Prostate gland (tissue), 2 donors: ENCODE data around the gene ADARB2. TPM values are rescaled to one million over a fixed set of nuclear protein-coding genes. Genes with fewer than 3 reads are reported as not detected.

Source experiments
- DNase-seq: peaks from one replicate; pipeline ENCODE4 v3.0.0-alpha.2; 2019; ENCODE audit warnings: low spot score
- H3K27ac ChIP-seq, 2 donors: fragments of 200-600 bp; sonication (generic); 2 replicates each; pipeline ENCODE4 v1.5.1; 2017 to 2019
- H3K27me3 ChIP-seq: fragments of 200-600 bp; sonication (generic); replicated peaks from 2 replicates; pipeline ENCODE4 v1.5.1; 2019; ENCODE audit not compliant: insufficient read depth
- H3K36me3 ChIP-seq, 2 donors: fragments of 200-600 bp; sonication (generic); 1 replicate in 1 of 2; 2 replicates in 1 of 2; pipeline versions ENCODE4 v1.5.1 to v1.8.1; 2017 to 2019
- H3K4me1 ChIP-seq: fragments of 200-600 bp; sonication (generic); replicated peaks from 2 replicates; pipeline ENCODE4 v1.5.1; 2019
- H3K4me3 ChIP-seq, 2 donors: fragments of 200-600 bp; sonication (generic); 2 replicates each; pipeline ENCODE4 v1.5.1; 2017 to 2019
- H3K9me3 ChIP-seq: fragments of 200-600 bp; sonication (generic); 2 replicates; pipeline ENCODE4 v1.5.1; 2017
- POLR2A ChIP-seq: fragments of 450-650 bp; IDR thresholded peaks from one replicate; pipeline ENCODE4 v1.6.1; 2016; ENCODE audit warnings: antibody characterized with exemption, mild to moderate bottlenecking
- POLR2AphosphoS5 ChIP-seq: sonication (generic); formaldehyde crosslinking; IDR thresholded peaks from one replicate; pipeline ENCODE4 v1.6.1; 2017; ENCODE audit warnings: antibody characterized with exemption
- WGBS: methylation state at CpG from one replicate; pipeline ENCODE4 v1.1.5; 2018; 5-methylcytosine and 5-hydroxymethylcytosine counted together
- intact Hi-C: fragments of 100-400 bp; cut with DNase I; formaldehyde crosslinking; loops from one replicate; pipeline ENCODE4 v1.14.2; 2022
- total RNA-seq, 2 donors: library from RNA; depleted of rRNA; stranded (reverse); fragments of >200 nt; gene quantifications; one replicate each; pipeline ENCODE4 v1.1.0, GENCODE V29; 2016
- TF ChIP-seq, protein P1 (sequence below), 4 experiments: fragments of 200-600 bp in 2 of 4; fragments of 450-650 bp in 2 of 4; sonication (generic) in 2 of 4; IDR thresholded peaks; 1 replicate in 3 of 4; 2 replicates in 1 of 4; pipeline ENCODE4 v1.5.1; 2016 to 2019; ENCODE audit warnings: antibody characterized with exemption in 4 of 4, mild to moderate bottlenecking in 2 of 4, moderate library complexity in 2 of 4

The ADARB2 gene
- total RNA-seq, 2 donors from 2014 or later = 0.36 to 10.5 TPM

DNA sequence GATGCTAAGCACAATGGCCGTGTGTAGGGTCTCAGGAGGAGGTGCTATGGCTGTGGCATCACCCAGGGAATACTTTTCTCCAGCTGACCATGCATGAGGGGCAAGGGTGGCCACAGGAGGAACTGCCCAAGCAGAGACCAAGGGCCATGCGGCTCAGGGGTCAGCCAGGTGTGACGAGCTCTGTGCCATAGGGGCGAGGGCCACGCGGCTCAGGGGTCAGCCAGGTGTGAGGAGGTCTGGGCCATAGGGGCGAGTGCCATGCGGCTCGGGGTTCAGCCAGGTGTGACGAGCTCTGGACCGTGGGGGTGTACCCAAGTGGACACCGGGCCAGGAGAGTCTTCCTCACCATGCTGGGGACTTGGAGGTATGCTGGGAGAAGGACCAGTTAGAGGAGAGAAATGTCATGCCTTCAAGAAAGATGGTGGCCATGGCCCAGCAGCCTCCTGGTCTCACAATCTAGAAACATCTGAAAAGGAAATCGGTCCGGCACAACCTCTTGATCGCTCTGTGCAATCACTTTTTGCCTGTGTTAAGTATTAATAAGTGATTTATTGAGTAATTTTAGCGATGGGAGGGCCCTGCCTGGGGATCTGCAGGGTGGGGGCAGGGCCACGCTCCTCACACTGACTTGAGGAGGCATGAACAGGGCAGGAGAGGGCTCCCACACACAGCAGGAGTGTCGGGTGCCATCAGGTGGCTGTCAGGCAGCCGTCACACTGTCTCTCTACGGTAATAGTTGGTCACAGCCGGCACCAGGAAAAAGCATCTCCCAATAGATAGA, 265.0 kb downstream of the ADARB2 start:
- WGBS = 86% methylated on average over 21 of the region's 21 CpGs
- H3K9me3 ChIP-seq = no peaks in the 10 kb centered on the region
- no peak overlapping the region for H3K27ac ChIP-seq
- H3K4me3 ChIP-seq = no peak overlapping the region
- no peak for TF ChIP-seq POLR2AphosphoS5
- TF ChIP-seq, protein P1, sequence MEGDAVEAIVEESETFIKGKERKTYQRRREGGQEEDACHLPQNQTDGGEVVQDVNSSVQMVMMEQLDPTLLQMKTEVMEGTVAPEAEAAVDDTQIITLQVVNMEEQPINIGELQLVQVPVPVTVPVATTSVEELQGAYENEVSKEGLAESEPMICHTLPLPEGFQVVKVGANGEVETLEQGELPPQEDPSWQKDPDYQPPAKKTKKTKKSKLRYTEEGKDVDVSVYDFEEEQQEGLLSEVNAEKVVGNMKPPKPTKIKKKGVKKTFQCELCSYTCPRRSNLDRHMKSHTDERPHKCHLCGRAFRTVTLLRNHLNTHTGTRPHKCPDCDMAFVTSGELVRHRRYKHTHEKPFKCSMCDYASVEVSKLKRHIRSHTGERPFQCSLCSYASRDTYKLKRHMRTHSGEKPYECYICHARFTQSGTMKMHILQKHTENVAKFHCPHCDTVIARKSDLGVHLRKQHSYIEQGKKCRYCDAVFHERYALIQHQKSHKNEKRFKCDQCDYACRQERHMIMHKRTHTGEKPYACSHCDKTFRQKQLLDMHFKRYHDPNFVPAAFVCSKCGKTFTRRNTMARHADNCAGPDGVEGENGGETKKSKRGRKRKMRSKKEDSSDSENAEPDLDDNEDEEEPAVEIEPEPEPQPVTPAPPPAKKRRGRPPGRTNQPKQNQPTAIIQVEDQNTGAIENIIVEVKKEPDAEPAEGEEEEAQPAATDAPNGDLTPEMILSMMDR (IDR thresholded peaks at IDR 0.05) = no peak
- TF ChIP-seq POLR2A = no peak
- H3K36me3 ChIP-seq = no peaks in the 10 kb centered on the region
- H3K4me1 ChIP-seq = no peaks in the 10 kb centered on the region
- no peaks in the 10 kb centered on the region for H3K27me3 ChIP-seq
- no peak for DNase-seq
- intact Hi-C loops = no loop called here

GRCh38 chr10:1468811-1469210, 268.5 kb downstream of the ADARB2 start:
- Histone ChIP-seq H3K4me3 (no peak overlapping the region), H3K27me3 (no peaks in the 10 kb centered on the region), H3K36me3 (no peaks in the 10 kb centered on the region), H3K27ac (no peak overlapping the region), H3K9me3 (no peaks in the 10 kb centered on the region), H3K4me1 (no peaks in the 10 kb centered on the region)
- intact Hi-C loops = no loop called here
- WGBS = 72% methylated on average over 10 of the region's 10 CpGs
- no peak for DNase-seq
- TF ChIP-seq, protein P1 (IDR thresholded peaks at IDR 0.05) = no peak
- TF ChIP-seq POLR2AphosphoS5 = no peak
- TF ChIP-seq POLR2A = no peak

DNA sequence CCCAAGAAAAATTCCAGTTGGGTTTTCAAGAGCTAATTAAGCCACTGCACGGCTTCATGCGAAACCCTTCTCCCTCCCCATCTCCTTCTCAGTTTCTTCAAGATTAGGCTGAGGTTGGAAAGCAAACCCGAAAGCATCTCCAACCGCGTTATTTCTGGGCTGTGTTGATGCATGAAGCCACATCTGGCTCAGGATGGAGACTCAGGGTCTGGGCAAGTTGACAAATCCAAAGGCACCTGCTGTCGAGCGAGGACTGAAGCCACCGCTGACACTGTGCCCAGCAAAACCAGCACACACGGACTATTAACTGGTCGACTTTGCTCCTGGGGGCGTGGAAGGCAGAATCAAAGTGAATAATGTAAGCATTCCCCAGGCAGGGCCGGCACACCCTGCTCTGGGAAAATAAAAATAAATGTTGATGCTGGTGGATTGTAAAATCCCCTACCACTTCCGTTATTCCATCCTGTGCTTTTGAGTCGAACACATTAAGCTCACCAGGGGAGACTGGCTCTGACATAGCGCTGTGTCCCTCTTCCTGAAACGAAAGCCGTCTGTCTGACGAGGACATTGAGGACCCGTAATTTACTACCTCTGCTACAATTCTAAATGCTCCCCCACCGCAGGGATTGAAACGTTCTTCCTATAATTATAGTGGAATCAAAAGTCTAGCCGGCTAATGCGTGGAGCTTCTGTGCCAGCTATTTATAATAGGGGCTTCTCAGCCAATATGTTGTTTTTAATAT, 269.8 kb downstream of the ADARB2 start:
- Histone ChIP-seq H3K27ac (no peak overlapping the region), H3K9me3 (no peaks in the 10 kb centered on the region), H3K27me3 (no peaks in the 10 kb centered on the region), H3K4me1 (no peaks in the 10 kb centered on the region), H3K36me3 (no peaks in the 10 kb centered on the region), H3K4me3 (no peak overlapping the region)
- intact Hi-C loops = no loop called here
- DNase-seq = no peak
- no peak for TF ChIP-seq POLR2AphosphoS5
- TF ChIP-seq POLR2A = no peak
- TF ChIP-seq, protein P1 (IDR thresholded peaks at IDR 0.05) = no peak
- WGBS = 48% methylated on average over 23 of the region's 23 CpGs

DNA sequence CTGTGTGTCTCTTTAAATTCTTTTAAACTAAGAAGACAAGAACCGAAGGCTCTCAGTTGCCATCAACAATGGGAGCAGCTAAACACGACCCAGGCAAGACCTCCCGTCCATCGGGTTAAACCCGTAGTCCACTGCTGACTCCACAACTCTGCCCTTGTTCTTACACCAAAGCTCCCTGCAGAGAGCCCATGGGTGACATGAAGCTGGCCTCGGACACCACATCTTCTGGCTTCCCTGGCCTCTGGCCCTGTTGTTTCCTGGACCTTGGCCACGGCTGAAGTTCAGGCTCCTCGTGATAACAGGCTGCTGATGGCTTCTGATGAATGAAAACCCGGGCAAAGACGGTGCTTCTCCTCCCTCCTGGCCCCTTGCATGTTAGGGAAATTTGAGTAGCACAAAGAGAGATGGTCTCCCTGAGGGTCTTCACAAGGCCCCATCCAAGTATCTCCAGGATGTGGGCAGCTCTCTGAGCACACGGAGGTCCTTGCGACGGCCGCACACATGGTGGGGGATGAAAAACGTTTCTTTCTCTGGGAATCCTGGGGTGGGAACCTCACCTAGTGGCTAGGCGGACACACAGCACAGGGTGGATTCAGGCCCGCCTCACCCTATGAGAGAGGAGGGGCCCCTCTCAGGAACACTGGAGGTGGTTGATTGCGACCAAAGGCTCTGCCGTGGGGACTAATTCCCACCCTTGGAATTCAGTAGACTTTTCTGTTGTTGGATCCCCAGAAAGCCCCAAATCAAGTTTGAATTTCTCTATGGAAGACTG, 271.1 kb downstream of the ADARB2 start:
- H3K27me3 ChIP-seq = no peaks in the 10 kb centered on the region
- DNase-seq = no peak
- no peaks in the 10 kb centered on the region for H3K4me1 ChIP-seq
- H3K4me3 ChIP-seq = no peak overlapping the region
- WGBS = 54% methylated on average over 19 of the region's 19 CpGs
- intact Hi-C loops = no loop called here
- no peaks in the 10 kb centered on the region for H3K9me3 ChIP-seq
- no peak overlapping the region for H3K27ac ChIP-seq
- TF ChIP-seq, protein P1 (IDR thresholded peaks at IDR 0.05) = no peak
- TF ChIP-seq POLR2AphosphoS5 (no peak), POLR2A (no peak)
- no peaks in the 10 kb centered on the region for H3K36me3 ChIP-seq
